Stimulated activated CD8-positive, alpha-beta memory T cell treated with anti-CD3 and anti-CD28 coated beads, Interleukin-4, amount 100 ng/mL, for 48 hours (primary cell): ENCODE results near the gene CRTAC1.
"Not testable (repeated sequence)": the region's sequence is repeated elsewhere in the genome, so short reads cannot be mapped to it uniquely, and the experiment has no call there.

Source experiments
- DNase-seq: peaks from one replicate; pipeline ENCODE4 v3.0.0-alpha.2; 2020

CRTAC1 gene

GRCh38 chr10:97866524-97867219 is 163.7 kb downstream of the CRTAC1 start:
- DNase-seq, result no peak

DNA sequence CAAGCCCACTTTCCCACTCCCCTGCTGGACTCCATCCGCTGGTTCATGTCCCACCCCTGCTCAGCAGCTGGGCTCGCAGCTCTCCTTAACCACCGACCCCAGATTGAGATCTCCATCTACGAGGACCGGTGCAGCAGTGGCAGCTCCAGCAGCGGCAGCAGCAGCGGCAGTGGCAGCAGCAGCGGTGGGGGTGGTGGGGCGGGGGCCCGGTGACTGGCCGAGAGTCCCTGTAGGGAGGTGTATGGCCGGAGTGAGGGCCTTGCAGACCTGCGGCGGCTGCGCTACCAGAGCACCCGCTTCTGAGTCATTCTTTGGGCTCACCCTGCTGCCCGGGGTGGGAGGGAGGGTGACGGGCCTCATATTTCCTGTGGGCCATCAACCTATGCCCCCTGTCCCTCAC is 164.9 kb downstream of the CRTAC1 start:
- DNase-seq, result no peak

- no peak for DNase-seq
Observed at GRCh38 chr10:97863808-97864207, 166.6 kb downstream of the CRTAC1 start.

- no peak for DNase-seq
Observed at GRCh38 chr10:97861924-97862323, 168.5 kb downstream of the CRTAC1 start.

- no peak for DNase-seq
Observed at GRCh38 chr10:97861097-97861750, 169.2 kb downstream of the CRTAC1 start.

- no peak for DNase-seq
Observed at GRCh38 chr10:97858001-97858439, 172.4 kb downstream of the CRTAC1 start.

- no peak for DNase-seq
Observed at GRCh38 chr10:97854743-97855142, 175.7 kb downstream of the CRTAC1 start.

DNA sequence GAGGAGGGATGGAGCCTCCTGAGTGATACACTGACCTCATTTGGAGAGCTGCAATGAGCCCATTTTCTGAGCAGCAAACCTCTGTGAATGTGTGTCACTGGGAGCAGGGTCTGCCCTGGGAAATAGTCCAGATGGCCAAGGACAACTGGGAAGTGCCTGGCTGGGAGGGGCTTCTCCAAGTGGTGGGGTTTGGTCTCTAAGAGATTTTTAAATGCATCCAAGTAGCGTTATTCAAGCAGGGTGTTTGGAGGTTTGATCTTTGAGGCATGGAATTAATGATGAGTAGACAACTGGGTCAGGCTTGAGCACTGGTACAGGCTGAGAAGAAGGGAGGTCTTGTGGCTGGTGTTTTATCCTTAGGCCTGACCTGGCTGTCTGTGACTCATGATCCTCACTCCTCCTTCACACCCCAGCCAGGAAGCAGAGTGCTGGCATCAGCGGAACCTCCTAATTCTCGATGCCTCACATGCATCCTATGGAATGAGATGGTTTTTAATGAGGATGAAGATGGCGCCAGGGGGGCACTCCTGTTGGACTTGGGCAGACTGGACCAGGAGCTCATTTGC is 177.5 kb downstream of the CRTAC1 start:
- no peak for DNase-seq

- DNase-seq, result no peak
Observed at GRCh38 chr10:97852277-97852676, 178.1 kb downstream of the CRTAC1 start.

GRCh38 chr10:97851341-97852001 is 178.9 kb downstream of the CRTAC1 start:
- no peak for DNase-seq

GRCh38 chr10:97850446-97850845 is 180.0 kb downstream of the CRTAC1 start:
- DNase-seq, result peak; percentile 36

DNA sequence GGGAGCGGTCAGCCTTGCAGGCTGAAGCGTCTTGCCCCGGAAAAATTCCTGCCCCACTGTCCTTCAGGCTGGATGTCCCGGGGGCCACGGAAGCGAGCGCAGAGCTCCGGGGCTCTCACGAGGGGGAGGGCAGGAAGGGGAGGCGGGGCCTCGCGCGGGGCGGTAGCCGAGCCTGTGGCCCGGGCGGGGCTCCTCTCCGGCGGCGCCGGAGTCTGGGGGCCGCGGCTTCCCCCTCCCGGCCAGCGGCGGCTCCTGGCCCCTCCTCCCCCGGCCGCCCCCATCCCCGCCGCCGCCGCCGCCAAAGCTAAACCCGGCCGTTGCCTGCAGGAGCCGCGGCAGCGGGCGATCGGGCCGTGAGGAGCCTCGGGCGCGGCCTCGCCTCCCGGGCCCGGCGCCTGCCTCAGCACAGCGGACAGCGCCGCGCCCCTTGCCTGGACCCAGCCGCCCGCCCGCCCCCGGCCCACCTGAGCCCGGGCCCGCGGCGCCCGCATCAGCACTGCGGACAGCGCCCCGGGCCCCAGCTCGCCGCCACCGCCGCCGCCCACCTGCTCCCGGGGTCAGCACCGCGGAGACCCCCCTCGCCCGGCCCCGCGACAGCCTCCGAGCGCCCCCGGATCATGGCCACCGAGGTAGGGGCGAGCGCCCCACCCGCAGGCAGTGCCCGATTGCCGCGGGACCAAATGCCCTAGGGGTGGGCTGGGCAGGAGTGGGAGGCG is 180.6 kb downstream of the CRTAC1 start, which contains the start of gene GOLGA7B:
Gene GOLGA7B, plus strand, starts transcription at position 157 of the 716 bp plus-strand sequence. Its CDS starts 461 bp downstream, at position 618.
- peak; percentile 74 for DNase-seq

DNA sequence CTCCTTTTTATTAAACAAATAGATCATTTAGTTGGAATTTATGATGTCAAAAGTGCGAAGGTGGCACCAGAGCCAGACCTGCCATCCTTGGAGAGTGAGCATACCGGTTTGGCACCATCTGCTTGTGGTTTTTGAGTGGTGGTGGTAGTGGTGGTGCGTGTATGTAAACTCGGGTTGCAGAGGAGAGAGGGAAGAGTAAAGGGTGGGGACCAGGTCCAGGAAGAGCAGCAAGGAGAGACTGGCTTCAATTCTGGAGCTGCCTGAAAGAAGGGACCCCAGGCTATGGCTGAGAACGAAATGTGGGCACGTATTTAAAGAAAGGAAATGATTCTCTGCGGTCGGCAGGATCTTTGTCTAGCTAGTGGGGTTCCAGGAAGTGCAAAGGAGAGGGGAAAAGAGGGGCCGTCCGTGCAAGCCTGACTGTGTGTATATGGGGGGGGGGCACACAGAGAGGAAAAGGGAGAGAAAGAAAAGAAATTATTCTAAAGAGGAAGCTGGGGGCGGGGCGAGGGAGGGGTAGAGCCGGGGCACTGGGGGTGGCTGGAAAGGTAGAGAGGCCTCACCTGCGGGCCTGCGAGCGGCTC is 181.2 kb downstream of the CRTAC1 start:
- DNase-seq, result no peak

DNA sequence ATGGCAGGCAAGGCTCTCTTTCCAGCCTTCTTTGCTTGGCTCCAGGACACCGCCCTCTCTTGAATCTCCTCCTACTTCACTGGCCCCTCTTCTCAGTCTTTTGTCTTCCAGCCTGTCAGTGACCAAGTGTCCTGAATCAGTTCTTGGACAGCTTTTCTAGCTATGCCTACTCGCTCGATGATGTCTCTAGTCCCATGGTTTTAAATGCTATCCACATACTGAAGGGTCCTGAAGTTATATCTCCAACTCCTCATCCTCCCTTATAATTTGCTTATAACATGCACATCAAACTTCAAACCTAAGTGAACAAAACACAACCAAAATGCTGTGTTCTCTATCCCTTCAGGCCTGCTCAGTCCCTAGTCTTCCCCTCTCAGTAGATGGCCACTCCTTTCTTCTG is 185.7 kb downstream of the CRTAC1 start:
- DNase-seq, result no peak

GRCh38 chr10:97843972-97844371 is 186.4 kb downstream of the CRTAC1 start:
- not testable (repeated sequence) for DNase-seq

DNA sequence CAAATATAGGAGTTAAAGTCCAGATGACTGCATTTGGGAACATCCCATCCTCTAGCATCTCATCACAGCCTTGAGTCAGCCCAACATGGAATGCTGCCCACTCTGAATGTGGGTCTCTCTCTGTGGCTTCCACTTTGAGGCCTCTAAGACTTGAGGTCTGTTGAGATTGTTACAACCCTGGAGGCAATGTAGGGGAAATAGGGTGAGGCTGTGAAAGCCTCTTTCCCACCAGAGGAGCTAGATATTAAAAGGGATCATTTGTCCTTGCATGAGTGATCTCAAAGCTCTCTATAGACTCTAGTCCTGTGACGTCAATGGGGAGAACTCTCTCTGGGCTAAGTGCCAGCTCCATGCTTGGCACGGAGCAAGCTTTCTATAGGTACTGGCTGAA is 187.1 kb downstream of the CRTAC1 start:
- no peak for DNase-seq

DNA sequence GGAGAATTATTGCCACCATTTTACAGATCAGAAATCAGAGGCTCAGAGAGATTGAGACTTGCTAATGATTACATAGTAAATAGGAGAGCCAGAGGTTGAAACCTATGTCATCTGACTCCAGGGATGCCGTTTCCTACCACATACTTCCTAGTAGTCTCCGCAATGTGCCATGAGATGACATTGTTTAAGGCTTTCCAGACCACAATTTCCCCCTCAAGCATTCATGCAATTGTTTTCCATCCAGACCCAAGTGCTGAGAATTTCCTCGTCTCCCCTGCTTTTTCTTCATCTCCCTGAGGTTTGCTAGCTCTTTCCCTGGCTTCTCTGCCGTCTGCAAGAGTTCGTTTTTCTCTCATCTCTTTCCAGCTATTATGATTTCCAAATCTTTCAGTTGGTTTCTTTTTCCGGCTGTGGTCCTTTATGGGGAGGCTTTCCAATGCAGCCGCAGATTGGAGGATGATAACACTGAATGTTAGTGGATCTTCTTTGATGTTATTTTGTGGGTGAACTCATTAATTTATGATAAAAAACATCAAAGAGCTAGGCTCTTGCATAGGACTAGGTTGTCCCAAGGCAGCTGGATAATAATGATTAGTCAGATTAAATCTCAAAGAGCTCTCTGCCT is 187.7 kb downstream of the CRTAC1 start:
- no peak for DNase-seq

- DNase-seq, result not testable (repeated sequence)
Observed at GRCh38 chr10:97842114-97842513, 188.3 kb downstream of the CRTAC1 start.

DNA sequence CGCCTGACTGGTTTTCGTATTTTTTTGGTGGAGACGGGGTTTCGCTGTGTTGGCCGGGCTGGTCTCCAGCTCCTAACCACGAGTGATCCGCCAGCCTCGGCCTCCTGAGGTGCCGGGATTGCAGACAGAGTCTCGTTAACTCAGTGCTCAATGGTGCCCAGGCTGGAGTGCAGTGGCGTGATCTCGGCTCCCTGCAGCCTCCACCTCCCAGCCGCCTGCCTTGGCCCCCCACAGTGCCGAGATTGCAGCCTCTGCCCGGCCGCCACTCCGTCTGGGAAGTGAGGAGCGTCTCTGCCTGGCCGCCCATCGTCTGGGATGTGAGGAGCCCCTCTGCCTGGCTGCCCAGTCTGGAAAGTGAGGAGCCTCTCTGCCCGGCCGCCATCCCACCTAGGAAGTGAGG is 189.3 kb downstream of the CRTAC1 start:
- not testable (repeated sequence) for DNase-seq

DNA sequence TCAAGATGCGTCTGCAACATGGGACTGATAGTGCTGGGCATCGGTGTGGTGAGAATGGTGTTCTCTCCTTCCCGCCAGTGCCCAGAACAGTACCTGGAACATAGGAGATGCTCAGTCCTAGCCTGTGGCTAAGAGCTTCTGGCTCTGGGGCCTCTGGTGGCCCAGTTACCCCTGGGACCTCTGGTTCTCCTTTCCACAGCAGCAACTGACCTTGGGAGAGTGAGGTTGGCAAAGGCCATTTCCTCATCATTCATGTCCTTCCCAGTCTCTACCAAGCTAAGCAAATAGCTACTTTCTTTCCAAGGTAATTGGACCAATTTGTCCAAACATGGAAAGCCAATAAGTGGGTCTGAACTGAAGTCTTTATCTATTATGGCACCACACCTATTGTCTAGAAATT is 192.3 kb downstream of the CRTAC1 start:
- DNase-seq, result no peak

- DNase-seq, result no peak
Observed at GRCh38 chr10:97836446-97836845, 194.0 kb downstream of the CRTAC1 start.

DNA sequence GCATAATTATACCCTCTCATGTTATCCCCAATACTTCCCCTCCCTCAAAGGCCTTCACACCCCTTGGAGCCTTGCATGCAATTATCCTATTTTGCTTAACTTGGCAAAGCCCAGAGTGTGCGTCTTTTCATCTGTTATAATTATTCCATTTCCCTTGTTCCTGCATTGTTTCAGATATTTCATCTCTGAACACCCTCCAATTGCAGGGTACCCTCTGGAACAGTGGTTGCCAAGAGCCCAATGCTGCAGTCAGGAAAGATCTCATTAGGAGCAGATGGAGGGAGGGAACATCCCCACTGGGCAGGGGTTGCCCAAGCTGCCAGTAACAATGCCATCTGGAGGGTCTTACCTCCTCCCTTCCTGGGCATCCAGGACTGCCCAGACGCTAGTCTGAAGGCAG is 199.2 kb downstream of the CRTAC1 start:
- no peak for DNase-seq
